Calu3 (cell line): ENCODE data around the gene TMEM178B. TPM values are rescaled to one million over a fixed set of nuclear protein-coding genes. Genes with fewer than 3 reads are reported as not detected.

Experiments used
- BruUV-seq: library from RNA; stranded (reverse); fragments of 400-500 nt; replicated peaks from 2 replicates; lab custom pipeline; 2021; lab: Mats Ljungman, UMichigan
- CTCF ChIA-PET: fragments of 300-600 bp; sonication (Branson Sonifier 250); formaldehyde crosslinking; loops from one replicate; lab custom pipeline; 2022; ENCODE audit warnings: antibody characterized with exemption; lab: Charles Lee
- DNase-seq: peaks from one replicate; pipeline ENCODE4 v3.0.0; 2022
- H3K27ac Mint-ChIP-seq: one replicate; pipeline ENCODE4 v1.8.0; 2022; ENCODE audit warnings: mixed read lengths; ENCODE audit not compliant: unreplicated experiment
- H3K27me3 Mint-ChIP-seq: one replicate; pipeline ENCODE4 v1.8.0; 2022; ENCODE audit warnings: mixed read lengths; ENCODE audit not compliant: unreplicated experiment
- H3K36me3 Mint-ChIP-seq: one replicate; pipeline ENCODE4 v1.8.0; 2022; ENCODE audit warnings: mild to moderate bottlenecking, moderate library complexity, mixed read lengths; ENCODE audit not compliant: insufficient read depth, unreplicated experiment
- H3K4me1 Mint-ChIP-seq: one replicate; pipeline ENCODE4 v1.8.0; 2022; ENCODE audit warnings: mild to moderate bottlenecking, low read depth, mixed read lengths; ENCODE audit not compliant: unreplicated experiment
- H3K4me3 Mint-ChIP-seq: one replicate; pipeline ENCODE4 v1.8.0; 2022; ENCODE audit warnings: mild to moderate bottlenecking, low read depth, moderate library complexity, mixed read lengths; ENCODE audit not compliant: unreplicated experiment
- H3K9me3 Mint-ChIP-seq: one replicate; pipeline ENCODE4 v1.8.0; 2022; ENCODE audit warnings: low read depth, mixed read lengths; ENCODE audit not compliant: unreplicated experiment
- intact Hi-C: fragments of 100-400 bp; cut with micrococcal nuclease; formaldehyde crosslinking; loops from one replicate; pipeline ENCODE4 v1.10.0; 2022; ENCODE audit not compliant: unreplicated experiment
- total RNA-seq: library from RNA; stranded (reverse); gene quantifications from 2 replicates; pipeline ENCODE4 v1.2.3, GENCODE V29; 2022
- TF ChIP-seq, protein P1 (sequence below): fragments of 200-600 bp; IDR thresholded peaks from one replicate; pipeline ENCODE4 v1.8.0; 2022; ENCODE audit warnings: antibody characterized with exemption; ENCODE audit not compliant: unreplicated experiment

Gene TMEM178B
- total RNA-seq, 1 experiment from 2014 or later: 1.5 TPM

GRCh38 chr7:141150465-141150864 is 76.6 kb downstream of the TMEM178B start:
- H3K9me3 Mint-ChIP-seq: no peaks in the 10 kb centered on the region
- CTCF ChIA-PET: no interaction called here
- no peak for DNase-seq
- H3K27me3 Mint-ChIP-seq: no peaks in the 10 kb centered on the region
- H3K36me3 Mint-ChIP-seq: no peaks in the 10 kb centered on the region
- TF ChIP-seq, protein P1, sequence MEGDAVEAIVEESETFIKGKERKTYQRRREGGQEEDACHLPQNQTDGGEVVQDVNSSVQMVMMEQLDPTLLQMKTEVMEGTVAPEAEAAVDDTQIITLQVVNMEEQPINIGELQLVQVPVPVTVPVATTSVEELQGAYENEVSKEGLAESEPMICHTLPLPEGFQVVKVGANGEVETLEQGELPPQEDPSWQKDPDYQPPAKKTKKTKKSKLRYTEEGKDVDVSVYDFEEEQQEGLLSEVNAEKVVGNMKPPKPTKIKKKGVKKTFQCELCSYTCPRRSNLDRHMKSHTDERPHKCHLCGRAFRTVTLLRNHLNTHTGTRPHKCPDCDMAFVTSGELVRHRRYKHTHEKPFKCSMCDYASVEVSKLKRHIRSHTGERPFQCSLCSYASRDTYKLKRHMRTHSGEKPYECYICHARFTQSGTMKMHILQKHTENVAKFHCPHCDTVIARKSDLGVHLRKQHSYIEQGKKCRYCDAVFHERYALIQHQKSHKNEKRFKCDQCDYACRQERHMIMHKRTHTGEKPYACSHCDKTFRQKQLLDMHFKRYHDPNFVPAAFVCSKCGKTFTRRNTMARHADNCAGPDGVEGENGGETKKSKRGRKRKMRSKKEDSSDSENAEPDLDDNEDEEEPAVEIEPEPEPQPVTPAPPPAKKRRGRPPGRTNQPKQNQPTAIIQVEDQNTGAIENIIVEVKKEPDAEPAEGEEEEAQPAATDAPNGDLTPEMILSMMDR: no peak
- H3K4me3 Mint-ChIP-seq: no peak overlapping the region
- no peak overlapping the region for H3K27ac Mint-ChIP-seq
- intact Hi-C loops: no loop called here
- no peaks in the 10 kb centered on the region for H3K4me1 Mint-ChIP-seq
- no TSS peak for BruUV-seq

DNA sequence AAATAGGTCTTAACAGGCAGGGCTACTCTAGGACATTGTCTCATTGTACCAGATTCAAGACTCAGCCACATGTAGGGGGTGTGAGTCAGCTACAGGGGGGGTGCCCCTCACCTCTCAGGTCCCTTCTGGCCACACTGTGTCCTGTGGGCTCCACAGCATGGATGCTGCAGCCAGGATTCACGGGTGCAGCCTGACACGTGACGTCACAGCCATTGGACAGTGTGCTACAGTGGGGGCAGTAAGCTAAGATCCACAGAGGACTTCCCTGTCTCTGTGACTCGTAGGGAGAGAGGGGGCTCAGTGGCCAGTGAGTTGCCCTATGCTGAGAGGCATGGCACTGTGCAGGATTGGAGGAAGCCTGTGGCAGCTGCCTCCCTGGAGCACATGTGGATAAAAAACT is 77.9 kb downstream of the TMEM178B start:
- intact Hi-C loops: no loop called here
- Mint-ChIP-seq H3K4me3 (no peak overlapping the region), H3K27ac (no peak overlapping the region), H3K9me3 (no peaks in the 10 kb centered on the region), H3K27me3 (no peaks in the 10 kb centered on the region), H3K36me3 (no peaks in the 10 kb centered on the region), H3K4me1 (no peaks in the 10 kb centered on the region)
- TF ChIP-seq, protein P1: no peak
- CTCF ChIA-PET: no interaction called here
- no peak for DNase-seq
- no TSS peak for BruUV-seq

DNA sequence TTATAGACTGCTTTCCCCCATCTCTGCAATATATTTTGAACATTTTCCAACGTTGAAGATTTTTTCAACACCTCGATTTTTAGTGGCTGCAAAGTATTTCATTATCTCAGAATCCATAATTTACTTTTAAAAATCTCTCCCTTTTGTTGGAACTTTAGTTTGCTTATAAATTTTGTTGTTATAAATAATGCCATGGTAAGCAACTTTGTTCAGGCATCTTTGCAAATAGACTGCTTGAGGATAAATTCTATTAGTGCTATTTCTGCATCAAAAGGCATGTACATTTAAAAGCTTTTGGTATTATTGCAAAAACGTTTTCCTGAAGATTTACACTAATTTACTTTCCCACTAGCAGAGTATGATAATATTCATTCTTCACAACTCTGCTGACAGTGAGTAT is 79.4 kb downstream of the TMEM178B start:
- peaks cover 2% of the 10 kb centered on the region for H3K9me3 Mint-ChIP-seq
- CTCF ChIA-PET: no interaction called here
- H3K36me3 Mint-ChIP-seq: no peaks in the 10 kb centered on the region
- intact Hi-C loops: no loop called here
- no peak overlapping the region for H3K27ac Mint-ChIP-seq
- no peak overlapping the region for H3K4me3 Mint-ChIP-seq
- H3K27me3 Mint-ChIP-seq: no peaks in the 10 kb centered on the region
- DNase-seq: no peak
- peaks cover 14% of the 10 kb centered on the region for H3K4me1 Mint-ChIP-seq
- no TSS peak for BruUV-seq
- TF ChIP-seq, protein P1: no peak

DNA sequence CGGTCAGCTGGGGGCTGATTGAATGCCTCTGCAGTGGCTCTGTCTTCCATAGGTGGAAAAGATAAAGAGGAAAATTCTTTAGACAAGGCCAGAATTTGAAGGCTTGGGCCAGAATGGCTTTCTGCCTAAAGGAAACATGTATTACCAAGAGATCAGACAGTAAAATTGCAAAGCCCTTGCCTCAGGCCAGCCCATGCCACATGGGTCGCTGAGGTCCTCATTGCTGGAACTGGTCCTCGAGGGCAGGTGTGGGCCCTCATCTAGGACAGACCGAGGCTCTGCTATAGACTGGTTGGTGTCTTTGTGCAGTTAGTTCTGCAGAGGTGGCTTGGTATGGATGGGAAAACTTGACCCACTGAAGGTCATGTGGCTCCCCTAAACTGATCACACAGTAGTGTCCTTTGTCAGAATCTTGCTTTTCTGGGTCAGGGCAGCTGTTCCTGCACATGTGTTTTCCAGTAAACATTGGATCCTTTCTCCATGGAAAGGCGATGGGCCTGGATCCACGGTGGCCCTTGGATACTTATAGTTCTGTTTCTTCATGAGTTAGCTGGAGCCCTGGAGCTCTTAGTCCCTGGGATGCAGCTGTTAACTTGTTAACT is 80.4 kb downstream of the TMEM178B start:
- no peaks in the 10 kb centered on the region for H3K27me3 Mint-ChIP-seq
- DNase-seq: no peak
- no peak overlapping the region for H3K4me3 Mint-ChIP-seq
- no peaks in the 10 kb centered on the region for H3K36me3 Mint-ChIP-seq
- TF ChIP-seq, protein P1: no peak
- no TSS peak for BruUV-seq
- intact Hi-C loops: no loop called here
- H3K9me3 Mint-ChIP-seq: peaks cover 2% of the 10 kb centered on the region
- CTCF ChIA-PET: no interaction called here
- peaks cover 24% of the 10 kb centered on the region for H3K4me1 Mint-ChIP-seq
- H3K27ac Mint-ChIP-seq: no peak overlapping the region
